Bronchial smooth muscle cell (primary cell): ENCODE results near the gene PWWP2B. TPM values are rescaled to one million over a fixed set of nuclear protein-coding genes. Genes with fewer than 3 reads are reported as not detected.

Experiments
- total RNA-seq: library from RNA; depleted of rRNA; stranded (reverse); fragments of >200 nt; gene quantifications from 2 replicates; pipeline ENCODE4 v1.2.1, GENCODE V29; 2014

Gene PWWP2B
- total RNA-seq: 6.5 and 9.6 TPM in 2 replicates

DNA sequence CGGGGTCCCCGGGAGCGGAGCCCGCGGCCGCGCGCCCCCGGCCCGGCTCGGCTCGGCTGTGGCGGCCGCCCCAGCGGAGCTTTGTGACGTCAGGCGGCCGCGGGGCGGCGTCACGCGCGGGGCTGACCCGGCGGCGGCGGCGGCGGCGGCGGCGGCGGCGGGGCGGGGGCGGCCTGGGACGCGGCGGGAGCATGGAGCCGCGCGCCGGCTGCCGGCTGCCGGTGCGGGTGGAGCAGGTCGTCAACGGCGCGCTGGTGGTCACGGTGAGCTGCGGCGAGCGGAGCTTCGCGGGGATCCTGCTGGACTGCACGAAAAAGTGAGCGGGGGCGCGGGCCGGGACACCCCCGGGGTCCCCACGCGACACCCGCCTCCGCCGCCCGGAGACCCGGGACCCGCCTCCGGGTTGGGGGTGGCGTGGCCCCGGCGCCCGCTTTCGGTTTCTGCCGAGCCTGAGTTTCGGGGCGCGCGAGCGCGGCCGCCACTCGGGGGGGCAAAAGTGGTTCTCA is at the start of gene PWWP2B:
TSS of gene PWWP2B (plus strand) at position 165 of the 506 bp plus-strand sequence. CDS start at position 192, 27 bp downstream.

Other genes starting within 250 kb of the PWWP2B start
- gene DPYSL4, start 210.3 kb upstream of the PWWP2B start, total RNA-seq: 2.4 and 2.7 TPM in 2 replicates
- 10.5 and 11.7 TPM in 2 replicates for gene STK32C, start 89.2 kb upstream of the PWWP2B start, total RNA-seq
- gene LRRC27, start 65.0 kb upstream of the PWWP2B start, total RNA-seq: 12.6 and 13.6 TPM in 2 replicates
- gene INPP5A, start 140.6 kb downstream of the PWWP2B start, total RNA-seq: 30.4 and 47.4 TPM in 2 replicates